ENCODE results near the gene RNF167.
"Not testable (repeated sequence)": the region's sequence is repeated elsewhere in the genome, so short reads cannot be mapped to it uniquely, and the experiment has no call there.

The RNF167 gene

DNA sequence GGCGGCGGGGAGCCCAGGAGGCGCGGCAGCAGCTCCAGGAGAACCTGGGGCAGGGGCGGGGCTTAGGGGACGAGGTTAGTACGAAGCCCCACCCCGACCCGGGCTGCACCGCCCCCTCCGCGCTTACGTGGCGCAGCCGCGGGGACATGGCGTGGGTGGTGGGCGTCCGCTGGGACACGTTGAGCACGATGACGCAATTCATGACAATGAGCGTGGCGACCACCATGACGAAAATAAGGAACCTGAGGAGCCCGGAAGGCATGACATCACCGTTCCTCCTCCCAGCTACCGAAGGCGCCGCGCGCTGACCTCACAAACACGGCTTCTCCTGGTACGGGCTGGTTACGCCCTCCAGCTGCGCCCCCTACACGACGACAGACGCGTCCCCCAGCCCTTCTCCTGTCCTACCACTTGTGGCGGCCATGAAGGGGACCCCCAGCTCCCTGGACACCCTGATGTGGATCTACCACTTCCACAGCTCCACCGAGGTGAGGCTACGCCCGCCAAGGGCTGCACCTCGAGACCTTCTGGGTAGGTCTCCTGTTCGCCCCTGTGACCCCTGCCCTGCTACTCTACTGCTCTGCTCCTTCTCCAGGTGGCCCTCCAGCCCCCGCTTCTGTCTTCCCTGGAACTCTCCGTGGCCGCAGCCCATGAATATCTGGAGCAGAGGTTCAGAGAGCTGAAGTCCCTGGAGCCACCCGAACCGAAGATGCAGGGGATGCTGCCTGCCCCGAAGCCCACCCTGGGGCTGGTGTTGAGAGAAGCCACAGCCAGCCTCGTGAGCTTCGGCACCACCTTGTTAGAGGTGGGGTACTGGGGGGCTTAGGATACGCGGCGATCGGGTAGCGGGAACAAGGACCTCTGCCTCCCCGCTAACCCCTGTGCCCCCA lies 40.5 kb upstream of the RNF167 start, which contains the start of gene C17orf107:
C17orf107 (plus strand) TSS at position 196 of the 890 bp plus-strand sequence; CDS start at position 423, 227 bp downstream.
- no peaks in the 10 kb centered on the region for H3K27me3 ChIP-seq (ENCODE audit: insufficient read depth, insufficient read length)
- H3K4me3 ChIP-seq (ENCODE audit: insufficient read length, low read depth) = no peak within 1 kb of the TSS
- no peak for DNase-seq (ENCODE audit: low read depth, low spot score)
- TF ChIP-seq YY1 (IDR thresholded peaks at IDR 0.05; ENCODE audit: insufficient read depth, insufficient read length) (no peak), ZNF274 (IDR thresholded peaks at IDR 0.05; ENCODE audit: low read depth, low read length) (no peak), SUZ12 (IDR thresholded peaks at IDR 0.05; ENCODE audit: extremely low read depth, insufficient read depth, insufficient read length) (no peak)
- H3K9me3 ChIP-seq (ENCODE audit: insufficient read depth, low read length) = no peaks in the 10 kb centered on the region
- H3K36me3 ChIP-seq (ENCODE audit: insufficient read depth, insufficient read length, low read length) = peaks cover 42% of the 10 kb centered on the region
- H3K9ac ChIP-seq (ENCODE audit: insufficient read length, low read depth) = no peak within 1 kb of the TSS
- H3K4me1 ChIP-seq (ENCODE audit: insufficient read depth, insufficient read length) = peaks cover 12% of the 10 kb centered on the region

GRCh38 chr17:4900231-4901107 lies 39.6 kb upstream of the RNF167 start:
- peaks cover 34% of the 10 kb centered on the region for H3K36me3 ChIP-seq (ENCODE audit: insufficient read depth, insufficient read length, low read length)
- H3K9me3 ChIP-seq (ENCODE audit: insufficient read depth, low read length) = no peaks in the 10 kb centered on the region
- DNase-seq (ENCODE audit: low read depth, low spot score) = no peak
- TF ChIP-seq ZNF274 (IDR thresholded peaks at IDR 0.05; ENCODE audit: low read depth, low read length) (no peak), YY1 (IDR thresholded peaks at IDR 0.05; ENCODE audit: insufficient read depth, insufficient read length) (no peak), SUZ12 (IDR thresholded peaks at IDR 0.05; ENCODE audit: extremely low read depth, insufficient read depth, insufficient read length) (no peak)
- H3K4me3 ChIP-seq (ENCODE audit: insufficient read length, low read depth) = no peak overlapping the region
- no peak overlapping the region for H3K9ac ChIP-seq (ENCODE audit: insufficient read length, low read depth)
- H3K4me1 ChIP-seq (ENCODE audit: insufficient read depth, insufficient read length) = peaks cover 12% of the 10 kb centered on the region
- H3K27me3 ChIP-seq (ENCODE audit: insufficient read depth, insufficient read length) = no peaks in the 10 kb centered on the region

- Histone ChIP-seq H3K4me1 (ENCODE audit: insufficient read depth, insufficient read length) (peaks cover 12% of the 10 kb centered on the region), H3K27me3 (ENCODE audit: insufficient read depth, insufficient read length) (no peaks in the 10 kb centered on the region), H3K36me3 (ENCODE audit: insufficient read depth, insufficient read length, low read length) (peaks cover 27% of the 10 kb centered on the region), H3K4me3 (ENCODE audit: insufficient read length, low read depth) (no peak overlapping the region), H3K9me3 (ENCODE audit: insufficient read depth, low read length) (no peaks in the 10 kb centered on the region), H3K9ac (ENCODE audit: insufficient read length, low read depth) (no peak overlapping the region)
- TF ChIP-seq ZNF274 (IDR thresholded peaks at IDR 0.05; ENCODE audit: low read depth, low read length) = no peak
- TF ChIP-seq SUZ12 (IDR thresholded peaks at IDR 0.05; ENCODE audit: extremely low read depth, insufficient read depth, insufficient read length) = no peak
- TF ChIP-seq YY1 (IDR thresholded peaks at IDR 0.05; ENCODE audit: insufficient read depth, insufficient read length) = no peak
- no peak for DNase-seq (ENCODE audit: low read depth, low spot score)
Observed at GRCh38 chr17:4901108-4901647, 38.9 kb upstream of the RNF167 start.

- no peak for DNase-seq (ENCODE audit: low read depth, low spot score)
- TF ChIP-seq SUZ12 (IDR thresholded peaks at IDR 0.05; ENCODE audit: extremely low read depth, insufficient read depth, insufficient read length) (no peak), ZNF274 (IDR thresholded peaks at IDR 0.05; ENCODE audit: low read depth, low read length) (no peak), YY1 (IDR thresholded peaks at IDR 0.05; ENCODE audit: insufficient read depth, insufficient read length) (no peak)
- Histone ChIP-seq H3K4me3 (ENCODE audit: insufficient read length, low read depth) (no peak overlapping the region), H3K9me3 (ENCODE audit: insufficient read depth, low read length) (no peaks in the 10 kb centered on the region), H3K9ac (ENCODE audit: insufficient read length, low read depth) (no peak overlapping the region), H3K4me1 (ENCODE audit: insufficient read depth, insufficient read length) (peaks cover 8% of the 10 kb centered on the region), H3K27me3 (ENCODE audit: insufficient read depth, insufficient read length) (no peaks in the 10 kb centered on the region), H3K36me3 (ENCODE audit: insufficient read depth, insufficient read length, low read length) (peaks cover 21% of the 10 kb centered on the region)
Observed at GRCh38 chr17:4901648-4902344, 38.3 kb upstream of the RNF167 start.

GRCh38 chr17:4902540-4902939 lies 37.5 kb upstream of the RNF167 start:
- Histone ChIP-seq H3K4me1 (ENCODE audit: insufficient read depth, insufficient read length) (peaks cover 4% of the 10 kb centered on the region), H3K27me3 (ENCODE audit: insufficient read depth, insufficient read length) (no peaks in the 10 kb centered on the region), H3K36me3 (ENCODE audit: insufficient read depth, insufficient read length, low read length) (peaks cover 17% of the 10 kb centered on the region), H3K9ac (ENCODE audit: insufficient read length, low read depth) (peak overlapping the region; percentile 25), H3K9me3 (ENCODE audit: insufficient read depth, low read length) (no peaks in the 10 kb centered on the region), H3K4me3 (ENCODE audit: insufficient read length, low read depth) (no peak overlapping the region)
- no peak for TF ChIP-seq SUZ12 (IDR thresholded peaks at IDR 0.05; ENCODE audit: extremely low read depth, insufficient read depth, insufficient read length)
- TF ChIP-seq YY1 (IDR thresholded peaks at IDR 0.05; ENCODE audit: insufficient read depth, insufficient read length) = no peak
- no peak for TF ChIP-seq ZNF274 (IDR thresholded peaks at IDR 0.05; ENCODE audit: low read depth, low read length)
- no peak for DNase-seq (ENCODE audit: low read depth, low spot score)

- peak within 1 kb of the TSS; percentile 25 for H3K9ac ChIP-seq (ENCODE audit: insufficient read length, low read depth)
Observed at GRCh38 chr17:4903051-4903818, 36.8 kb upstream of the RNF167 start, which contains the start of gene CHRNE. CHRNE (minus strand) TSS chr17:4903098; CDS start chr17:4903063, 35 bp downstream.

DNA sequence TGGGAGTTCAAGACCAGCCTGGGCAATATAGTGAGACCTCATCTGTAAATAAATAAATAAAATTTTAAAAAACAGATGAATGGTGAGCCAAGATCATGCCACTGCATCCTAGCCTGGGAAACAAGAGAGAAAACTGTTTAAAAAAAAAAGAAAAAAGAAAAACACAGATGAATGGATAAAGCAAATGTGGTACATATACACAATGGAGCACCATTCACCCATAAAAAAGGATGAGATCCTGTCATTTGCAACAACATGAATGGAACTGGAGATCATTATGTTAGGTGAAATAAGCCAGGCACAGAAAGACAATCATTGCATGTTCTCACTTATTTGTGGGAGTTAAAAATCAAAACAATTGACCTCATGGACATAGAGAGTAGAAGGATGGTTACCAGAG lies 33.4 kb upstream of the RNF167 start:
- not testable (repeated sequence) for H3K27me3 ChIP-seq (ENCODE audit: insufficient read depth, insufficient read length); H3K36me3 ChIP-seq (ENCODE audit: insufficient read depth, insufficient read length, low read length); H3K4me3 ChIP-seq (ENCODE audit: insufficient read length, low read depth); H3K9ac ChIP-seq (ENCODE audit: insufficient read length, low read depth); H3K9me3 ChIP-seq (ENCODE audit: insufficient read depth, low read length); DNase-seq (ENCODE audit: low read depth, low spot score)
- peaks cover 13% of the 10 kb centered on the region for H3K4me1 ChIP-seq (ENCODE audit: insufficient read depth, insufficient read length)

More at GRCh38 chr17:4903051-4903818, 36.8 kb upstream of the RNF167 start, which contains the start of gene CHRNE:
- peaks cover 17% of the 10 kb centered on the region for H3K36me3 ChIP-seq (ENCODE audit: insufficient read depth, insufficient read length, low read length)
- no peaks in the 10 kb centered on the region for H3K9me3 ChIP-seq (ENCODE audit: insufficient read depth, low read length)
- peaks cover 6% of the 10 kb centered on the region for H3K4me1 ChIP-seq (ENCODE audit: insufficient read depth, insufficient read length)
- peak; percentile 63 for DNase-seq (ENCODE audit: low read depth, low spot score)
- TF ChIP-seq YY1 (IDR thresholded peaks at IDR 0.05; ENCODE audit: insufficient read depth, insufficient read length) = no peak
- no peak for TF ChIP-seq SUZ12 (IDR thresholded peaks at IDR 0.05; ENCODE audit: extremely low read depth, insufficient read depth, insufficient read length)
- no peak for TF ChIP-seq ZNF274 (IDR thresholded peaks at IDR 0.05; ENCODE audit: low read depth, low read length)
- H3K27me3 ChIP-seq (ENCODE audit: insufficient read depth, insufficient read length) = no peaks in the 10 kb centered on the region
- H3K4me3 ChIP-seq (ENCODE audit: insufficient read length, low read depth) = no peak within 1 kb of the TSS
